Esophagus squamous epithelium (tissue), 5 donors: ENCODE results near the gene CADM2. TPM values are rescaled to one million over a fixed set of nuclear protein-coding genes. Genes with fewer than 3 reads are reported as not detected.

Source experiments
- DNase-seq: peaks from one replicate; lab custom pipeline; 2025; lab: John Stamatoyannopoulos, UW
- H3K27ac ChIP-seq, 4 donors: fragments of 200-600 bp; sonication (generic); one replicate each; pipeline ENCODE4 v1.5.1; 2016 to 2019; ENCODE audit warnings: mild to moderate bottlenecking in 1 of 4
- H3K27me3 ChIP-seq, 4 donors: fragments of 200-600 bp; sonication (generic); 1 replicate in 3 of 4; 2 replicates in 1 of 4; pipeline versions ENCODE4 v1.5.1 to v1.6.0; 2017 to 2021; ENCODE audit warnings: antibody characterized with exemption in 1 of 4
- H3K36me3 ChIP-seq, 3 donors: fragments of 200-600 bp; sonication (generic); one replicate each; pipeline ENCODE4 v1.5.1; 2016 to 2019
- H3K4me1 ChIP-seq, 3 donors: fragments of 200-600 bp; sonication (generic); one replicate each; pipeline ENCODE4 v1.5.1; 2017 to 2019
- H3K4me3 ChIP-seq, 4 donors: fragments of 200-600 bp; sonication (generic); 1 replicate in 3 of 4; 2 replicates in 1 of 4; pipeline ENCODE4 v1.5.1; 2016 to 2019; ENCODE audit warnings: mild to moderate bottlenecking in 2 of 4, moderate library complexity in 1 of 4
- H3K9me3 ChIP-seq, 3 donors: fragments of 200-600 bp; sonication (generic); one replicate each; pipeline ENCODE4 v1.5.1; 2016 to 2019
- POLR2A ChIP-seq, 4 donors: fragments of 450-650 bp; IDR thresholded peaks; one replicate each; pipeline ENCODE4 v1.6.1; 2017; ENCODE audit warnings: antibody characterized with exemption in 4 of 4, mild to moderate bottlenecking in 4 of 4, moderate library complexity in 3 of 4
- WGBS, 2 donors: methylation state at CpG; one replicate each; pipeline ENCODE4 v1.1.5; 2018; 5-methylcytosine and 5-hydroxymethylcytosine counted together
- intact Hi-C: fragments of 100-400 bp; cut with DNase I; formaldehyde crosslinking; loops from one replicate; pipeline ENCODE4 v1.15.0; 2022
- total RNA-seq, 4 donors: library from RNA; depleted of rRNA; stranded (reverse); fragments of >200 nt; gene quantifications; one replicate each; pipeline ENCODE4 v1.1.0, GENCODE V29; 2016
- TF ChIP-seq, protein P1 (sequence below), 6 experiments: fragments of 450-650 bp in 4 of 6; fragments of 200-600 bp in 2 of 6; sonication (generic) in 2 of 6; IDR thresholded peaks; one replicate each; pipeline ENCODE4 v1.5.1; 2016 to 2019; ENCODE audit warnings: antibody characterized with exemption in 6 of 6, mild to moderate bottlenecking in 4 of 6, moderate library complexity in 4 of 6
- donor health status: DM: yes; HTN: yes; CAD: no.

Gene CADM2
- total RNA-seq, 4 donors from 2014 or later: 0.08 to 0.76 (median 0.34) TPM

DNA sequence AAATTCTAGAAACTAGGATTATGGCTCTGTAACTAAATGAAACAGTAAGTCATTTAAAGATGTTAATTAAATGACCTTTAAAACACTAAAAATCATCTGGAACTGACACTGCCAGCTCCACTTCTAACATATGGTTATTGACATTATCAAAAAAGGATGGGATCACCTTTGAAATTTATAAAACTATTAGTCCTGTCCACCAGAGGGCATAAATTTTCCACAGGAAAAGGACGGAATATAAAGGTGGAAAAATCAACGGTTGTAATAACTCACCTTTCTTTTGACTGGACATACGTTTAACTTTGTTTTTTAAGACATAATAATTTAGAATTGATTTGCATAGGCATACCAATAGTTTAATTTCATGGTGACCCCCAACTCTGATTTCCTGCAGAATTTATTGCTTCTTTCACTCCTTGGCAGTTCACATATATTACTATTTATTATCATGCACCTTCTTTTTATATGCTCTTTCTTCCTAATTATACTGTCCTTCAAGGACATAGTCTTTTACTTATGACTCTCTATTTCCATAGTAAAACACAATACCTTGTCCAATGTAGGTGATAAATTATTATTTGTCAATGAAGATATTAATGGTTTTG is 345.7 kb downstream of the CADM2 start:
- DNase-seq: no peak
- no peak for TF ChIP-seq POLR2A (IDR thresholded peaks at IDR 0.05)
- TF ChIP-seq, protein P1, sequence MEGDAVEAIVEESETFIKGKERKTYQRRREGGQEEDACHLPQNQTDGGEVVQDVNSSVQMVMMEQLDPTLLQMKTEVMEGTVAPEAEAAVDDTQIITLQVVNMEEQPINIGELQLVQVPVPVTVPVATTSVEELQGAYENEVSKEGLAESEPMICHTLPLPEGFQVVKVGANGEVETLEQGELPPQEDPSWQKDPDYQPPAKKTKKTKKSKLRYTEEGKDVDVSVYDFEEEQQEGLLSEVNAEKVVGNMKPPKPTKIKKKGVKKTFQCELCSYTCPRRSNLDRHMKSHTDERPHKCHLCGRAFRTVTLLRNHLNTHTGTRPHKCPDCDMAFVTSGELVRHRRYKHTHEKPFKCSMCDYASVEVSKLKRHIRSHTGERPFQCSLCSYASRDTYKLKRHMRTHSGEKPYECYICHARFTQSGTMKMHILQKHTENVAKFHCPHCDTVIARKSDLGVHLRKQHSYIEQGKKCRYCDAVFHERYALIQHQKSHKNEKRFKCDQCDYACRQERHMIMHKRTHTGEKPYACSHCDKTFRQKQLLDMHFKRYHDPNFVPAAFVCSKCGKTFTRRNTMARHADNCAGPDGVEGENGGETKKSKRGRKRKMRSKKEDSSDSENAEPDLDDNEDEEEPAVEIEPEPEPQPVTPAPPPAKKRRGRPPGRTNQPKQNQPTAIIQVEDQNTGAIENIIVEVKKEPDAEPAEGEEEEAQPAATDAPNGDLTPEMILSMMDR (IDR thresholded peaks at IDR 0.05): no peak
- Histone ChIP-seq H3K27ac (no peak overlapping the region), H3K27me3 (no peaks in the 10 kb centered on the region), H3K4me1 (no peaks in the 10 kb centered on the region), H3K36me3 (no peaks in the 10 kb centered on the region), H3K4me3 (no peak overlapping the region), H3K9me3 (no peaks in the 10 kb centered on the region)
- 47 to 48% methylated on average over 3 of the region's 3 CpGs for WGBS, 2 donors
- intact Hi-C loops: no loop called here

DNA sequence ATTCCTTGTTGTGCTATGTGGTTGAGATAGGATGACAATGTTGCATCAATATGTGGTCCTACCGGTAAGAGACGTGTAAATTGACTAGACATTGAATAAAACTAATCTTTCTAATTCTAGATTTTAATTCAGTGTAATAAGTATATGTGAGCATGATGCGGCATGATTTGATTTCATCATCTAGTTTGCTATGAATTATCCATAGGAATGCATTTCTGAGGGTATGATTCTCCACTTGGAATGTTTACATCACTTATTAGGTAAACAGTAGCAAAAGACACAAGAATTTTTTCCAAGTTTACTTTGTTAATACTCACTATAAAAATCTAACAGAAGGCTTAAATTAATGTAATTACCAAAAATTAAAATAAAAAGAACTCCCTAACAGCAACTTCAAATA is 353.5 kb downstream of the CADM2 start:
- Histone ChIP-seq H3K4me1 (no peaks in the 10 kb centered on the region), H3K9me3 (no peaks in the 10 kb centered on the region), H3K27me3 (no peaks in the 10 kb centered on the region), H3K27ac (no peak overlapping the region), H3K4me3 (no peak overlapping the region), H3K36me3 (no peaks in the 10 kb centered on the region)
- TF ChIP-seq, protein P1 (IDR thresholded peaks at IDR 0.05): no peak
- TF ChIP-seq POLR2A (IDR thresholded peaks at IDR 0.05): no peak
- 87 to 93% methylated on average over 3 of the region's 3 CpGs for WGBS, 2 donors
- no peak for DNase-seq
- intact Hi-C loops: no loop called here

- intact Hi-C loops: no loop called here
- H3K36me3 ChIP-seq: no peaks in the 10 kb centered on the region
- no peak for DNase-seq
- no peak for TF ChIP-seq POLR2A (IDR thresholded peaks at IDR 0.05)
- TF ChIP-seq, protein P1 (IDR thresholded peaks at IDR 0.05): no peak
- no peaks in the 10 kb centered on the region for H3K27me3 ChIP-seq
- H3K4me1 ChIP-seq: no peaks in the 10 kb centered on the region
- H3K27ac ChIP-seq: no peak overlapping the region
- H3K4me3 ChIP-seq: no peak overlapping the region
- H3K9me3 ChIP-seq: no peaks in the 10 kb centered on the region
- 48 to 64% methylated on average over 1 of the region's 1 CpG for WGBS, 2 donors
These were observed 354.6 kb downstream of the CADM2 start for GRCh38 chr3:85313380-85313779.

GRCh38 chr3:85316252-85316651 is 357.5 kb downstream of the CADM2 start:
- Histone ChIP-seq H3K27me3 (no peaks in the 10 kb centered on the region), H3K4me1 (no peaks in the 10 kb centered on the region), H3K27ac (no peak overlapping the region), H3K36me3 (no peaks in the 10 kb centered on the region), H3K4me3 (no peak overlapping the region), H3K9me3 (no peaks in the 10 kb centered on the region)
- 80 to 82% methylated on average over 1 of the region's 1 CpG for WGBS, 2 donors
- no peak for DNase-seq
- intact Hi-C loops: no loop called here
- TF ChIP-seq POLR2A (IDR thresholded peaks at IDR 0.05): no peak
- TF ChIP-seq, protein P1 (IDR thresholded peaks at IDR 0.05): no peak

GRCh38 chr3:85321892-85322291 is 363.1 kb downstream of the CADM2 start:
- H3K36me3 ChIP-seq: no peaks in the 10 kb centered on the region
- no peaks in the 10 kb centered on the region for H3K27me3 ChIP-seq
- WGBS, 2 donors: 80 to 85% methylated on average over 3 of the region's 3 CpGs
- no peak overlapping the region for H3K27ac ChIP-seq
- intact Hi-C loops: no loop called here
- no peaks in the 10 kb centered on the region for H3K4me1 ChIP-seq
- no peak overlapping the region for H3K4me3 ChIP-seq
- DNase-seq: no peak
- no peaks in the 10 kb centered on the region for H3K9me3 ChIP-seq
- TF ChIP-seq, protein P1 (IDR thresholded peaks at IDR 0.05): no peak
- no peak for TF ChIP-seq POLR2A (IDR thresholded peaks at IDR 0.05)
